IMR-90 (cell line): ENCODE measurements around the gene EFHC1. TPM values are rescaled to one million over a fixed set of nuclear protein-coding genes. Genes with fewer than 3 reads are reported as not detected.
A peak's percentile ranks its signal among the peaks of the same experiment; 100 is the strongest.

Source experiments
- ATAC-seq: fragments of 200-7000 bp; cut with Tn5 transposase; 2 replicates; pipeline ENCODE4 v1.9.1; 2020; ENCODE audit warnings: low read depth, mild to moderate bottlenecking, moderate library complexity
- BruUV-seq: library from RNA; stranded (reverse); fragments of 400-500 nt; replicated peaks from 2 replicates; lab custom pipeline; 2021; lab: Mats Ljungman, UMichigan
- CTCF ChIA-PET: fragments of 300-600 bp; formaldehyde crosslinking; extraction: SDS; loops from one replicate; lab custom pipeline; 2021; ENCODE audit warnings: antibody characterized with exemption; lab: Yijun Ruan, JAX
- POLR2A ChIA-PET: fragments of 300-600 bp; sonication (Branson Sonifier 250); formaldehyde crosslinking; loops from one replicate; lab custom pipeline; 2022; ENCODE audit warnings: antibody characterized with exemption; ENCODE audit not compliant: unreplicated experiment; lab: Charles Lee
- DNase-seq: peaks from one replicate; pipeline ENCODE4 v3.0.0; 2013
- H2AFZ ChIP-seq: replicated peaks from 2 replicates; pipeline ENCODE3; 2013; ENCODE audit warnings: low read length, mild to moderate bottlenecking; ENCODE audit not compliant: poor library complexity
- H2AK5ac ChIP-seq: 2 replicates; pipeline ENCODE4 v1.6.1; 2013; ENCODE audit warnings: low read depth, low read length, inconsistent platforms
- H2AK9ac ChIP-seq: replicated peaks from 2 replicates; pipeline ENCODE3; 2013; ENCODE audit warnings: mild to moderate bottlenecking, low read depth, low read length, moderate library complexity; ENCODE audit not compliant: poor library complexity
- H2BK120ac ChIP-seq: 2 replicates; pipeline ENCODE4 v1.6.1; 2013; ENCODE audit warnings: low read depth, low read length, inconsistent platforms
- H2BK15ac ChIP-seq: 3 replicates; pipeline ENCODE4 v1.6.1; 2013; ENCODE audit warnings: low read depth, low read length, inconsistent platforms
- H2BK20ac ChIP-seq: 2 replicates; pipeline ENCODE4 v1.6.1; 2013; ENCODE audit warnings: low read depth, mild to moderate bottlenecking, inconsistent platforms, low read length, moderate library complexity
- H2BK5ac ChIP-seq: 2 replicates; pipeline ENCODE4 v1.6.1; 2013; ENCODE audit warnings: mild to moderate bottlenecking, low read depth, low read length, inconsistent platforms; ENCODE audit not compliant: poor library complexity, severe bottlenecking
- H3K14ac ChIP-seq: replicated peaks from 2 replicates; pipeline ENCODE4 v1.6.1; 2013; ENCODE audit warnings: low read depth, low read length, inconsistent platforms
- H3K18ac ChIP-seq: 2 replicates; pipeline ENCODE4 v1.6.1; 2013; ENCODE audit warnings: low read depth, low read length, control low read depth
- H3K23ac ChIP-seq: 2 replicates; pipeline ENCODE4 v1.6.1; 2013; ENCODE audit warnings: low read depth, low read length, inconsistent platforms
- H3K27ac ChIP-seq: 2 replicates; pipeline ENCODE4 v1.5.1; 2013; ENCODE audit warnings: mild to moderate bottlenecking, control low read depth, low read length; ENCODE audit not compliant: insufficient read depth
- H3K27me3 ChIP-seq: 2 replicates; pipeline ENCODE4 v1.6.1; 2013; ENCODE audit warnings: low read length; ENCODE audit not compliant: control insufficient read depth, insufficient read depth
- H3K36me3 ChIP-seq: 2 replicates; pipeline ENCODE4 v1.6.1; 2013; ENCODE audit warnings: low read length, mixed read lengths; ENCODE audit not compliant: control insufficient read depth, insufficient read depth
- H3K4ac ChIP-seq: 2 replicates; pipeline ENCODE4 v1.6.1; 2013; ENCODE audit warnings: low read depth, low read length, inconsistent platforms
- H3K4me1 ChIP-seq: 2 replicates; pipeline ENCODE4 v1.6.1; 2013; ENCODE audit warnings: low read length, mixed read lengths; ENCODE audit not compliant: control insufficient read depth, insufficient read depth
- H3K4me2 ChIP-seq: 2 replicates; pipeline ENCODE4 v1.6.1; 2013; ENCODE audit warnings: low read depth, mild to moderate bottlenecking, control low read depth, low read length, moderate library complexity
- H3K4me3 ChIP-seq: 2 replicates; pipeline ENCODE4 v1.5.1; 2013; ENCODE audit warnings: low read depth, mild to moderate bottlenecking, control low read depth, low read length, moderate library complexity; ENCODE audit not compliant: insufficient read depth
- H3K56ac ChIP-seq: 2 replicates; pipeline ENCODE4 v1.6.1; 2013; ENCODE audit warnings: low read length, inconsistent platforms; ENCODE audit not compliant: insufficient read depth; ENCODE audit errors: extremely low read depth
- H3K79me1 ChIP-seq, 2 experiments: 2 replicates each; pipeline ENCODE4 v1.6.1; 2013; ENCODE audit warnings: low read length in 2 of 2, inconsistent platforms in 1 of 2, low read depth in 1 of 2
- H3K9ac ChIP-seq: 2 replicates; pipeline ENCODE4 v1.6.1; 2013; ENCODE audit warnings: low read depth, low read length, control low read depth
- H3K9me1 ChIP-seq: 2 replicates; pipeline ENCODE4 v1.6.1; 2013; ENCODE audit warnings: low read length, inconsistent platforms; ENCODE audit not compliant: insufficient read depth
- H3K9me3 ChIP-seq: 2 replicates; pipeline ENCODE4 v1.6.1; 2013; ENCODE audit warnings: low read length; ENCODE audit not compliant: control insufficient read depth, insufficient read depth
- H4K20me1 ChIP-seq: 2 replicates; pipeline ENCODE4 v1.6.1; 2013; ENCODE audit warnings: low read length, inconsistent platforms; ENCODE audit not compliant: insufficient read depth
- H4K5ac ChIP-seq: 2 replicates; pipeline ENCODE4 v1.6.1; 2013; ENCODE audit warnings: mild to moderate bottlenecking, low read depth, low read length, control low read depth
- H4K8ac ChIP-seq, 2 experiments: 2 replicates each; pipeline ENCODE4 v1.6.1; 2013; ENCODE audit warnings: low read depth in 2 of 2, low read length in 2 of 2, control low read depth in 1 of 2, inconsistent platforms in 1 of 2
- H4K91ac ChIP-seq: 2 replicates; pipeline ENCODE4 v1.6.1; 2013; ENCODE audit warnings: low read depth, low read length, inconsistent platforms; ENCODE audit not compliant: insufficient read depth
- BHLHE40 ChIP-seq: fragments of 150-350 bp; IDR thresholded peaks from 2 replicates; pipeline ENCODE4 v1.6.1; 2016; ENCODE audit warnings: mild to moderate bottlenecking, low read depth, low read length
- CEBPB ChIP-seq: IDR thresholded peaks from 2 replicates; pipeline ENCODE4 v1.6.1; 2012; ENCODE audit warnings: low read depth, low read length, improper control_type of control experiment
- CHD1 ChIP-seq: IDR thresholded peaks from 2 replicates; pipeline ENCODE4 v1.6.1; 2012; ENCODE audit warnings: low read depth, low read length, improper control_type of control experiment
- CTCF ChIP-seq: conservative IDR thresholded peaks from 2 replicates; pipeline ENCODE4 v1.5.1; 2012; ENCODE audit warnings: mild to moderate bottlenecking, low read depth, low read length, improper control_type of control experiment
- FOS ChIP-seq: fragments of 150-350 bp; IDR thresholded peaks from 2 replicates; pipeline ENCODE4 v1.6.1; 2016; ENCODE audit warnings: low read depth, low read length
- MAFK ChIP-seq: IDR thresholded peaks from 2 replicates; pipeline ENCODE4 v1.6.1; 2012; ENCODE audit warnings: low read depth, low read length, improper control_type of control experiment
- MAZ ChIP-seq: IDR thresholded peaks from 2 replicates; pipeline ENCODE4 v1.6.1; 2012; ENCODE audit warnings: low read depth, mild to moderate bottlenecking, low read length, improper control_type of control experiment, moderate library complexity, borderline replicate concordance
- MXI1 ChIP-seq: IDR thresholded peaks from 2 replicates; pipeline ENCODE4 v1.6.1; 2012; ENCODE audit warnings: low read depth, mild to moderate bottlenecking, low read length, moderate library complexity, borderline replicate concordance
- NFE2L2 ChIP-seq: fragments of 150-350 bp; IDR thresholded peaks from 2 replicates; pipeline ENCODE4 v1.6.1; 2016; ENCODE audit warnings: low read depth, mild to moderate bottlenecking, low read length
- POLR2A ChIP-seq: IDR thresholded peaks from 2 replicates; pipeline ENCODE4 v1.6.1; 2012; ENCODE audit warnings: mild to moderate bottlenecking, low read depth, low read length
- RAD21 ChIP-seq: IDR thresholded peaks from 2 replicates; pipeline ENCODE4 v1.6.1; 2012; ENCODE audit warnings: low read length, improper control_type of control experiment
- RCOR1 ChIP-seq: IDR thresholded peaks from 2 replicates; pipeline ENCODE4 v1.6.1; 2012; ENCODE audit warnings: mild to moderate bottlenecking, low read length, improper control_type of control experiment; ENCODE audit not compliant: insufficient replicate concordance
- RFX5 ChIP-seq: IDR thresholded peaks from 2 replicates; pipeline ENCODE4 v1.8.0; 2012; ENCODE audit warnings: low read depth, mild to moderate bottlenecking, low read length, moderate library complexity
- SMC3 ChIP-seq: fragments of 150-350 bp; IDR thresholded peaks from 2 replicates; pipeline ENCODE4 v1.6.1; 2016; ENCODE audit warnings: low read depth, mild to moderate bottlenecking, antibody characterized with exemption, low read length, moderate library complexity
- WGBS, 2 experiments: methylation state at CpG; one replicate each; pipeline versions ENCODE4 v1.1.5 to v1.1.7; 2013; ENCODE audit warnings: missing lambda C conversion rate in 2 of 2; ENCODE audit not compliant: insufficient read length in 1 of 2; ENCODE audit errors: extremely low coverage in 2 of 2; 5-methylcytosine and 5-hydroxymethylcytosine counted together
- dilution Hi-C: fragments of 300-500 bp; cut with HindIII; formaldehyde crosslinking; loops from one replicate; pipeline ENCODE4 v1.14.3; 2018; ENCODE audit warnings: low sequenced_read_pairs; ENCODE audit not compliant: unreplicated experiment
- in situ Hi-C: fragments of 300-500 bp; cut with MboI; formaldehyde crosslinking; loops from 3 replicates; pipeline ENCODE4 v1.14.3; 2019; ENCODE audit warnings: low sequenced_read_pairs, inconsistent platforms, mixed read lengths
- intact Hi-C: fragments of 100-400 bp; cut with micrococcal nuclease; formaldehyde crosslinking; loops from 2 replicates; pipeline ENCODE4 v1.10.0; 2022
- polyA plus RNA-seq, 3 experiments: library from polyadenylated mRNA; depleted of rRNA; stranded (reverse); fragments of >200 nt; gene quantifications; 2 replicates each; pipeline ENCODE4 v1.2.3, GENCODE V29; 2012; ENCODE audit warnings: low replicate concordance in 1 of 3
- total RNA-seq: library from RNA; depleted of rRNA; stranded (reverse); fragments of >200 nt; gene quantifications from 2 replicates; pipeline ENCODE4 v1.2.3, GENCODE V29; 2012
- TF ChIP-seq, protein P1 (sequence below): fragments of 150-350 bp; IDR thresholded peaks from 2 replicates; pipeline ENCODE4 v1.6.1; 2016; ENCODE audit warnings: low read depth, mild to moderate bottlenecking, low read length, moderate library complexity, borderline replicate concordance
- TF ChIP-seq, protein P2 (sequence below): fragments of 150-350 bp; IDR thresholded peaks from 2 replicates; pipeline ENCODE4 v1.6.1; 2017; ENCODE audit warnings: mild to moderate bottlenecking, antibody characterized with exemption, low read length, low read depth

Gene EFHC1
- total and polyA plus RNA-seq, 2 of the 4 experiments (the other 2 are of a cell fraction), result 14.0 to 23.0 TPM

GRCh38 chr6:52550870-52551269 lies 130.7 kb downstream of the EFHC1 start:
- WGBS, 2 experiments, result 94% methylated on average over 2 of the region's 5 CpGs; no CpG with 5 or more reads in 1 of the 2 experiments
- in situ Hi-C loops, result no loop called here
- no peak for ATAC-seq

More at GRCh38 chr6:52550870-52551269, 130.7 kb downstream of the EFHC1 start:
- Histone ChIP-seq H3K9me3 (no peaks in the 10 kb centered on the region), H2BK20ac (peak overlapping the region; percentile 96), H3K56ac (peak overlapping the region; percentile 83), H3K9ac (peak overlapping the region; percentile 8; the same call in 1 of the 2 replicates), H3K36me3 (peaks cover 6% of the 10 kb centered on the region; the same call in 1 of the 2 replicates), H3K27me3 (no peaks in the 10 kb centered on the region), H4K5ac (peak overlapping the region; percentile 67), H2BK15ac (peak overlapping the region; percentile 77), H2BK5ac (peak overlapping the region; percentile 96), H2AK5ac (peak overlapping the region; percentile 85), H3K23ac (peak overlapping the region; percentile 95), H3K9me1 (peaks cover 61% of the 10 kb centered on the region), H3K4me3 (no peak overlapping the region), H2BK120ac (peak overlapping the region; percentile 91), H3K4me2 (peak overlapping the region; percentile 59), H2AK9ac (peak overlapping the region; percentile 95), H3K4ac (peak overlapping the region; percentile 98), H4K8ac (peak overlapping the region; percentile 58 to 86), H3K79me1 (peaks cover 20 to 92% of the 10 kb centered on the region in 2 experiments; a peak in 3 of 4 replicates), H3K4me1 (peaks cover 63% of the 10 kb centered on the region), H3K14ac (peak overlapping the region; percentile 85), H2AFZ (no peak overlapping the region), H4K91ac (peak overlapping the region; percentile 96), H3K27ac (peak overlapping the region; percentile 92), H4K20me1 (peaks cover 41% of the 10 kb centered on the region), H3K18ac (peak overlapping the region; percentile 89)
- intact Hi-C loops, result no loop called here
- no peak for DNase-seq
- BruUV-seq, result no TSS peak
- TF ChIP-seq MXI1 (no peak), RAD21 (no peak), MAFK (no peak), SMC3 (no peak), CEBPB (no peak), BHLHE40 (no peak), CHD1 (no peak), RFX5 (no peak), MAZ (no peak), FOS (no peak), POLR2A (no peak), CTCF (no peak), RCOR1 (no peak), NFE2L2 (no peak)
- TF ChIP-seq, protein P1, sequence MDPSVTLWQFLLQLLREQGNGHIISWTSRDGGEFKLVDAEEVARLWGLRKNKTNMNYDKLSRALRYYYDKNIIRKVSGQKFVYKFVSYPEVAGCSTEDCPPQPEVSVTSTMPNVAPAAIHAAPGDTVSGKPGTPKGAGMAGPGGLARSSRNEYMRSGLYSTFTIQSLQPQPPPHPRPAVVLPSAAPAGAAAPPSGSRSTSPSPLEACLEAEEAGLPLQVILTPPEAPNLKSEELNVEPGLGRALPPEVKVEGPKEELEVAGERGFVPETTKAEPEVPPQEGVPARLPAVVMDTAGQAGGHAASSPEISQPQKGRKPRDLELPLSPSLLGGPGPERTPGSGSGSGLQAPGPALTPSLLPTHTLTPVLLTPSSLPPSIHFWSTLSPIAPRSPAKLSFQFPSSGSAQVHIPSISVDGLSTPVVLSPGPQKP, result no peak
- TF ChIP-seq, protein P2, sequence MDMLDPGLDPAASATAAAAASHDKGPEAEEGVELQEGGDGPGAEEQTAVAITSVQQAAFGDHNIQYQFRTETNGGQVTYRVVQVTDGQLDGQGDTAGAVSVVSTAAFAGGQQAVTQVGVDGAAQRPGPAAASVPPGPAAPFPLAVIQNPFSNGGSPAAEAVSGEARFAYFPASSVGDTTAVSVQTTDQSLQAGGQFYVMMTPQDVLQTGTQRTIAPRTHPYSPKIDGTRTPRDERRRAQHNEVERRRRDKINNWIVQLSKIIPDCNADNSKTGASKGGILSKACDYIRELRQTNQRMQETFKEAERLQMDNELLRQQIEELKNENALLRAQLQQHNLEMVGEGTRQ, result no peak
- dilution Hi-C loops, result no loop called here
- ChIA-PET CTCF (no interaction called here), POLR2A (no interaction called here)
